SK-N-SH (cell line): ENCODE data around the gene MEF2B. TPM values are rescaled to one million over a fixed set of nuclear protein-coding genes. Genes with fewer than 3 reads are reported as not detected.

Source experiments
- CTCF ChIA-PET: fragments of 300-600, 350-600 bp; formaldehyde crosslinking; extraction: SDS; loops from one replicate; lab custom pipeline; 2021; lab: Yijun Ruan, JAX
- POLR2A ChIA-PET: fragments of 350-600 bp; sonication (Branson Sonifier 250); formaldehyde crosslinking; extraction: SDS; loops from one replicate; lab custom pipeline; 2020; ENCODE audit warnings: antibody characterized with exemption, inconsistent platforms; lab: Yijun Ruan, JAX
- DNase-seq: peaks from one replicate; pipeline ENCODE4 v3.0.0; 2012
- H2AFZ ChIP-seq: fragments of 200-600 bp; sonication (generic); 2 replicates; pipeline ENCODE4 v1.8.1; 2016; ENCODE audit warnings: antibody characterized with exemption, mild to moderate bottlenecking, low read depth
- H3F3A ChIP-seq: fragments of 200-600 bp; sonication (generic); replicated peaks from 2 replicates; pipeline ENCODE3; 2016; ENCODE audit warnings: antibody characterized with exemption, mild to moderate bottlenecking; ENCODE audit not compliant: insufficient read depth
- H3K27ac ChIP-seq, 2 experiments: fragments of 200-500 bp in 1 of 2; fragments of 200-600 bp in 1 of 2; sonication (Bioruptor generic) in 1 of 2; sonication (generic), shearing (Covaris generic) in 1 of 2; 2 replicates each; pipeline versions ENCODE4 v1.5.1 to v1.6.1; 2014 to 2016; ENCODE audit warnings: low read depth in 2 of 2, inconsistent platforms in 1 of 2, low read length in 1 of 2, mild to moderate bottlenecking in 1 of 2, mixed read lengths in 1 of 2
- H3K27me3 ChIP-seq: fragments of 200-600 bp; sonication (generic), shearing (Covaris generic); 2 replicates; pipeline ENCODE4 v1.6.1; 2016; ENCODE audit warnings: mixed run types; ENCODE audit not compliant: insufficient read depth
- H3K36me3 ChIP-seq, 2 experiments: fragments of 200-500 bp in 1 of 2; fragments of 200-600 bp in 1 of 2; sonication (Bioruptor generic) in 1 of 2; sonication (generic) in 1 of 2; replicated peaks in 1 of 2; 2 replicates each; pipeline versions ENCODE3 to v1.5.1; 2014 to 2016; ENCODE audit warnings: low read length in 1 of 2, mild to moderate bottlenecking in 1 of 2; ENCODE audit not compliant: insufficient read depth in 2 of 2, control insufficient read depth in 1 of 2
- H3K4me1 ChIP-seq, 2 experiments: fragments of 200-500 bp in 1 of 2; fragments of 200-600 bp in 1 of 2; sonication (Bioruptor generic) in 1 of 2; sonication (generic), shearing (Covaris generic) in 1 of 2; 2 replicates each; pipeline versions ENCODE4 v1.5.1 to v1.6.1; 2014 to 2016; ENCODE audit warnings: low read depth in 1 of 2, low read length in 1 of 2, mixed run types in 1 of 2; ENCODE audit not compliant: insufficient read depth in 2 of 2, control insufficient read depth in 1 of 2
- H3K4me2 ChIP-seq: fragments of 200-600 bp; sonication (generic), shearing (Covaris generic); 2 replicates; pipeline ENCODE4 v1.6.1; 2017; ENCODE audit warnings: mixed run types
- H3K4me3 ChIP-seq, 2 experiments: fragments of 200-500 bp in 1 of 2; fragments of 200-600 bp in 1 of 2; sonication (Bioruptor generic) in 1 of 2; sonication (generic), shearing (Covaris generic) in 1 of 2; 2 replicates each; pipeline versions ENCODE4 v1.5.1 to v1.8.1; 2014 to 2016; ENCODE audit warnings: low read depth in 2 of 2, inconsistent platforms in 1 of 2, low read length in 1 of 2, mild to moderate bottlenecking in 1 of 2, mixed read lengths in 1 of 2, moderate library complexity in 1 of 2
- H3K79me2 ChIP-seq: fragments of 200-600 bp; sonication (generic); 2 replicates; pipeline ENCODE4 v1.8.1; 2017; ENCODE audit warnings: mild to moderate bottlenecking; ENCODE audit not compliant: insufficient read depth
- H3K9ac ChIP-seq: fragments of 200-600 bp; sonication (generic); 2 replicates; pipeline ENCODE4 v1.6.1; 2017; ENCODE audit warnings: mixed run types
- H3K9me2 ChIP-seq: fragments of 200-600 bp; sonication (generic); 2 replicates; pipeline ENCODE4 v1.6.1; 2017; ENCODE audit warnings: mixed run types
- H3K9me3 ChIP-seq: fragments of 200-600 bp; sonication (generic); 2 replicates; pipeline ENCODE4 v1.6.1; 2017; ENCODE audit warnings: mixed run types, mild to moderate bottlenecking, moderate library complexity
- H4K20me1 ChIP-seq: fragments of 200-600 bp; sonication (generic); 2 replicates; pipeline ENCODE4 v1.6.1; 2017; ENCODE audit warnings: mild to moderate bottlenecking, mixed run types; ENCODE audit not compliant: insufficient read depth
- ELF1 ChIP-seq: IDR thresholded peaks from 2 replicates; pipeline ENCODE4 v1.4.0; 2012
- EP300 ChIP-seq, 2 experiments: IDR thresholded peaks; 2 replicates each; pipeline versions ENCODE4 v1.4.0 to v1.6.1; 2012; ENCODE audit warnings: borderline replicate concordance in 1 of 2, low read depth in 1 of 2, low read length in 1 of 2
- EZH2phosphoT487 ChIP-seq: fragments of 200-600 bp; sonication (generic); IDR thresholded peaks from 2 replicates; pipeline ENCODE4 v1.6.1; 2017; ENCODE audit warnings: low read depth, mixed run types, mild to moderate bottlenecking, antibody characterized with exemption, moderate library complexity, borderline replicate concordance
- FOSL2 ChIP-seq: IDR thresholded peaks from 2 replicates; pipeline ENCODE4 v1.4.0; 2012; ENCODE audit warnings: low read depth, mild to moderate bottlenecking, moderate library complexity, borderline replicate concordance
- FOXJ3 ChIP-seq: sonication (generic); formaldehyde crosslinking; IDR thresholded peaks from 2 replicates; pipeline ENCODE4 v1.5.1; 2020; ENCODE audit warnings: mild to moderate bottlenecking, missing genetic modification reagents
- MAX ChIP-seq: IDR thresholded peaks from 2 replicates; pipeline ENCODE4 v1.4.0; 2012; ENCODE audit warnings: low read depth
- MEF2A ChIP-seq: IDR thresholded peaks from 2 replicates; pipeline ENCODE4 v1.4.0; 2012; ENCODE audit warnings: low read depth, borderline replicate concordance
- NFIC ChIP-seq: IDR thresholded peaks from 2 replicates; pipeline ENCODE4 v1.4.0; 2012; ENCODE audit warnings: borderline replicate concordance
- NRF1 ChIP-seq: IDR thresholded peaks from 2 replicates; pipeline ENCODE4 v1.6.1; 2012; ENCODE audit warnings: low read depth, mild to moderate bottlenecking, low read length
- POLR2AphosphoS5 ChIP-seq: IDR thresholded peaks from 2 replicates; pipeline ENCODE4 v1.6.1; 2012; ENCODE audit warnings: low read depth, low read length
- RAD21 ChIP-seq: IDR thresholded peaks from 2 replicates; pipeline ENCODE4 v1.6.1; 2012; ENCODE audit warnings: mild to moderate bottlenecking, low read length
- REST ChIP-seq: IDR thresholded peaks from 2 replicates; pipeline ENCODE4 v1.6.1; 2012; ENCODE audit warnings: mild to moderate bottlenecking, low read depth, low read length, moderate library complexity
- RFX5 ChIP-seq: IDR thresholded peaks from 2 replicates; pipeline ENCODE4 v1.6.1; 2012; ENCODE audit warnings: mild to moderate bottlenecking, improper control_type of control experiment, low read length
- RXRA ChIP-seq: IDR thresholded peaks from 2 replicates; pipeline ENCODE4 v1.4.0; 2012; ENCODE audit warnings: low read depth, mild to moderate bottlenecking, borderline replicate concordance
- SIN3A ChIP-seq: IDR thresholded peaks from 2 replicates; pipeline ENCODE4 v1.6.1; 2012; ENCODE audit warnings: low read depth, mild to moderate bottlenecking, low read length, moderate library complexity, borderline replicate concordance
- SMC3 ChIP-seq: IDR thresholded peaks from 2 replicates; pipeline ENCODE4 v1.6.1; 2012; ENCODE audit warnings: low read depth, low read length, improper control_type of control experiment
- TAF1 ChIP-seq: IDR thresholded peaks from 2 replicates; pipeline ENCODE4 v1.6.1; 2012; ENCODE audit warnings: low read depth, mild to moderate bottlenecking, low read length, moderate library complexity, borderline replicate concordance
- TCF12 ChIP-seq: IDR thresholded peaks from 2 replicates; pipeline ENCODE4 v1.4.0; 2012
- USF1 ChIP-seq: IDR thresholded peaks from 2 replicates; pipeline ENCODE4 v1.4.0; 2012; ENCODE audit warnings: low read depth, borderline replicate concordance
- USF2 ChIP-seq: fragments of 150-350 bp; IDR thresholded peaks from 2 replicates; pipeline ENCODE4 v1.6.1; 2017; ENCODE audit warnings: antibody characterized with exemption, low read length, low read depth, borderline replicate concordance
- ZBTB33 ChIP-seq: IDR thresholded peaks from 2 replicates; pipeline ENCODE4 v1.4.0; 2012; ENCODE audit warnings: low read depth, borderline replicate concordance
- WGBS: methylation state at CpG from one replicate; pipeline ENCODE4 v1.1.6; 2017; ENCODE audit warnings: low lambda C conversion rate; 5-methylcytosine and 5-hydroxymethylcytosine counted together
- polyA plus RNA-seq, 3 experiments: library from polyadenylated mRNA; depleted of rRNA; stranded (reverse); fragments of >200 nt; gene quantifications; 2 replicates each; pipeline ENCODE4 v1.2.3, GENCODE V29; 2012

Gene MEF2B
- polyA plus RNA-seq, 1 of the 3 experiments (the other 2 are of a cell fraction): 1.0 TPM

- TF ChIP-seq RXRA: no peak
- TF ChIP-seq USF2: no peak
- no peak for TF ChIP-seq MAX
- no peak for TF ChIP-seq RFX5
- TF ChIP-seq SMC3: peak; percentile 39
- TF ChIP-seq MEF2A: no peak
- TF ChIP-seq ELF1: no peak
- TF ChIP-seq EZH2phosphoT487: no peak
Observed at GRCh38 chr19:19185853-19186740, 16.0 kb upstream of the MEF2B start (continued).

- Histone ChIP-seq H3K9ac (no peak overlapping the region), H2AFZ (no peak overlapping the region), H3K4me3 (no peak overlapping the region), H3F3A (no peaks in the 10 kb centered on the region), H3K4me1 (no peaks in the 10 kb centered on the region), H3K27ac (no peak overlapping the region), H4K20me1 (no peaks in the 10 kb centered on the region), H3K4me2 (no peak overlapping the region), H3K27me3 (no peaks in the 10 kb centered on the region), H3K79me2 (peaks cover 8% of the 10 kb centered on the region; the same call in 1 of the 2 replicates), H3K9me2 (no peaks in the 10 kb centered on the region), H3K9me3 (no peaks in the 10 kb centered on the region), H3K36me3 (peaks cover 0 to 11% of the 10 kb centered on the region in 2 experiments)
- no peak for DNase-seq
- ChIA-PET CTCF (no interaction called here), POLR2A (no interaction called here)
- WGBS: 90% methylated on average over 9 of the region's 9 CpGs
- no peak for TF ChIP-seq REST
- no peak for TF ChIP-seq RXRA
- TF ChIP-seq POLR2AphosphoS5: no peak
- TF ChIP-seq TAF1: no peak
- TF ChIP-seq NRF1: no peak
- no peak for TF ChIP-seq MEF2A
- TF ChIP-seq FOSL2: no peak
- TF ChIP-seq TCF12: no peak
- no peak for TF ChIP-seq ZBTB33
- TF ChIP-seq NFIC: no peak
- TF ChIP-seq USF1: no peak
- no peak for TF ChIP-seq FOXJ3 (CRISPR knock-in tag)
- TF ChIP-seq RAD21: no peak
- no peak for TF ChIP-seq SIN3A
- TF ChIP-seq EP300 (IDR thresholded peaks at IDR 0.05; ENCODE audit: borderline replicate concordance in 1 of 2, low read depth in 1 of 2, low read length in 1 of 2): no peak
Observed at GRCh38 chr19:19181488-19181998, 11.5 kb upstream of the MEF2B start.
